HEK293 (cell line): ENCODE results near the gene PIK3C2A.

Experiments
- BCL11B ChIP-seq: fragments of 450-650 bp; formaldehyde crosslinking; IDR thresholded peaks from 2 replicates; pipeline ENCODE4 v1.5.1; 2016; ENCODE audit warnings: low read depth, missing biosample characterization, missing genetic modification characterization
- GLI4 ChIP-seq: fragments of 450-650 bp; formaldehyde crosslinking; IDR thresholded peaks from 2 replicates; pipeline ENCODE4 v1.5.1; 2016; ENCODE audit warnings: missing biosample characterization, missing genetic modification characterization
- HIC1 ChIP-seq: fragments of 450-650 bp; formaldehyde crosslinking; IDR thresholded peaks from 2 replicates; pipeline ENCODE4 v1.5.1; 2016; ENCODE audit warnings: missing biosample characterization, missing genetic modification characterization
- REST ChIP-seq: fragments of 450-650 bp; formaldehyde crosslinking; IDR thresholded peaks from 2 replicates; pipeline ENCODE4 v1.5.1; 2016; ENCODE audit warnings: missing biosample characterization, missing genetic modification characterization
- SP3 ChIP-seq: fragments of 450-650 bp; formaldehyde crosslinking; IDR thresholded peaks from 2 replicates; pipeline ENCODE4 v1.5.1; 2016; ENCODE audit warnings: missing biosample characterization, missing genetic modification characterization
- ZBTB21 ChIP-seq: fragments of 450-650 bp; formaldehyde crosslinking; IDR thresholded peaks from 2 replicates; pipeline ENCODE4 v1.5.1; 2017; ENCODE audit warnings: missing biosample characterization, missing genetic modification characterization
- ZBTB48 ChIP-seq: fragments of 450-650 bp; formaldehyde crosslinking; IDR thresholded peaks from 2 replicates; pipeline ENCODE4 v1.5.1; 2016; ENCODE audit warnings: missing biosample characterization, missing genetic modification characterization
- ZBTB49 ChIP-seq: fragments of 450-650 bp; formaldehyde crosslinking; IDR thresholded peaks from 2 replicates; pipeline ENCODE4 v1.5.1; 2016; ENCODE audit warnings: missing biosample characterization, missing genetic modification characterization, low read depth
- ZBTB6 ChIP-seq: fragments of 450-650 bp; formaldehyde crosslinking; IDR thresholded peaks from 2 replicates; pipeline ENCODE4 v1.5.1; 2017; ENCODE audit warnings: missing biosample characterization, missing genetic modification characterization
- ZBTB7A ChIP-seq: fragments of 450-650 bp; formaldehyde crosslinking; IDR thresholded peaks from 2 replicates; pipeline ENCODE4 v1.5.1; 2016; ENCODE audit warnings: low read depth, missing biosample characterization, missing genetic modification characterization
- ZFP37 ChIP-seq: fragments of 450-650 bp; formaldehyde crosslinking; IDR thresholded peaks from 2 replicates; pipeline ENCODE4 v1.5.1; 2016; ENCODE audit warnings: missing biosample characterization, missing genetic modification characterization
- ZNF16 ChIP-seq: fragments of 450-650 bp; formaldehyde crosslinking; IDR thresholded peaks from 2 replicates; pipeline ENCODE4 v1.5.1; 2016; ENCODE audit warnings: low read depth, missing biosample characterization, missing genetic modification characterization
- ZNF555 ChIP-seq: fragments of 450-650 bp; formaldehyde crosslinking; conservative IDR thresholded peaks from 2 replicates; pipeline ENCODE4 v1.5.1; 2017; ENCODE audit warnings: missing biosample characterization, mild to moderate bottlenecking, missing genetic modification characterization, inconsistent platforms
- ZNF610 ChIP-seq: fragments of 450-650 bp; formaldehyde crosslinking; IDR thresholded peaks from 2 replicates; pipeline ENCODE4 v1.5.1; 2016; ENCODE audit warnings: missing biosample characterization, missing genetic modification characterization, borderline replicate concordance
- ZNF654 ChIP-seq: fragments of 450-650 bp; formaldehyde crosslinking; IDR thresholded peaks from 2 replicates; pipeline ENCODE4 v1.5.1; 2016; ENCODE audit warnings: low read depth, missing biosample characterization, missing genetic modification characterization
- ZNF670 ChIP-seq: fragments of 450-650 bp; formaldehyde crosslinking; IDR thresholded peaks from 2 replicates; pipeline ENCODE4 v1.5.1; 2016; ENCODE audit warnings: missing biosample characterization, missing genetic modification characterization, low read depth
- ZNF837 ChIP-seq: fragments of 450-650 bp; formaldehyde crosslinking; IDR thresholded peaks from 2 replicates; pipeline ENCODE4 v1.5.1; 2016; ENCODE audit warnings: missing biosample characterization, missing genetic modification characterization
- ZSCAN23 ChIP-seq: fragments of 450-650 bp; formaldehyde crosslinking; IDR thresholded peaks from 2 replicates; pipeline ENCODE4 v1.5.1; 2016; ENCODE audit warnings: missing biosample characterization, missing genetic modification characterization
- ZXDB ChIP-seq: fragments of 450-650 bp; formaldehyde crosslinking; IDR thresholded peaks from 2 replicates; pipeline ENCODE4 v1.5.1; 2016; ENCODE audit warnings: missing biosample characterization, missing genetic modification characterization
- TF ChIP-seq, protein P1 (sequence below): fragments of 450-650 bp; formaldehyde crosslinking; IDR thresholded peaks from 2 replicates; pipeline ENCODE4 v1.5.1; 2016; ENCODE audit warnings: missing biosample characterization, missing genetic modification characterization
- TF ChIP-seq, protein P2 (sequence below): fragments of 450-650 bp; formaldehyde crosslinking; IDR thresholded peaks from 2 replicates; pipeline ENCODE4 v1.5.1; 2016; ENCODE audit warnings: missing biosample characterization, missing genetic modification characterization
- TF ChIP-seq, protein P3 (sequence below): fragments of 450-650 bp; formaldehyde crosslinking; IDR thresholded peaks from 2 replicates; pipeline ENCODE4 v1.5.1; 2017; ENCODE audit warnings: missing biosample characterization, missing genetic modification characterization

Gene PIK3C2A

DNA sequence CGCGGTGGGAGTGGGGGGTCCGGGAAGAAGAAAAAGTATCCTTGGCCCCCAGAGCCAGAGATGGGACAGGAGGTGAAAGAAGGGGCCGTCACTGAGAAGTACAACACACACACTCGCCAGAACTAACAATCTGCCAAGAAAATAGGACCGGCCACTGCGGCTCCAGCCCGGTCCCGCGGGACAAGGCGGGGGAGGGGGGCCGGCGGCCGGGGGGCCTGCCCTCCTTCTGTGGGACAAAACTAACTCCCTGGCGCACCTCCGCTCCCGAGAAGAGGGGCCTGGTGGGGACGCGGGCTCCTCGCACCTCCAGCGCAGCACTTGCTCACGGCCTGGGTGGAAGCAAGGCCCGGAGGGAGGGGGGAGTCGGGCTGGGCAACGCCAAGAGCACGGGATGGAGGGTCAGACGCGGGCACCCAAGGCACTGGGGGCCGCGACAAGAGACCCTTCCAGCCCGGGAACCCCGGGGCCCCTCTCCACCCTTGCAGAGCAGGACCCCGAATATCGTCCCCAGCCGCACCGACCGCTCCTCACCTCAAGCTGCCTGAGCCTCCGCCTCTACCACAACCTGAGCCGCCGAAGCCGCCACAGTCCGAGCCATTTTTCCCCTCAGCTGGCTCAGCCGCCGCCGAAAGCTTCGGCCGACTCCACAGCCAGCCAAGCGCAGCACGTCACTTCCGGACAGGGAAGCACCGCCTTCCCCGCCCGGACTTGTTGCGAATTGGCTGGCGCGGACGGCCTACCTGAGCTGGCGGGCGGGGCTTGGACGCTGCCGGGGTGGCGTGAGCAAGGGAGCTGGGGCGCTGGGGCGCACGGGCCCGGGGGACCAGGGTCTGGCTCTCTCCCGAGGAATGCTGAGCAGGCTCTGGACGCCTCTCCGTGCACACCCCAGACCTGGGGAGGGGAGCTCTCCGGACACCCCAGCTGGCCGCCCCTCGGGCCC is at the start of gene PIK3C2A (continued):
- TF ChIP-seq, protein P1, sequence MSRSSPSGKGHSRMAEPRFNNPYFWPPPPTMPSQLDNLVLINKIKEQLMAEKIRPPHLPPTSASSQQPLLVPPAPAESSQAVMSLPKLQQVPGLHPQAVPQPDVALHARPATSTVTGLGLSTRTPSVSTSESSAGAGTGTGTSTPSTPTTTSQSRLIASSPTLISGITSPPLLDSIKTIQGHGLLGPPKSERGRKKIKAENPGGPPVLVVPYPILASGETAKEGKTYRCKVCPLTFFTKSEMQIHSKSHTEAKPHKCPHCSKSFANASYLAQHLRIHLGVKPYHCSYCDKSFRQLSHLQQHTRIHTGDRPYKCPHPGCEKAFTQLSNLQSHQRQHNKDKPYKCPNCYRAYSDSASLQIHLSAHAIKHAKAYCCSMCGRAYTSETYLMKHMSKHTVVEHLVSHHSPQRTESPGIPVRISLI (tag by site-specific recombination): no peak
- TF ChIP-seq ZNF670 (no peak), SP3 (tag by site-specific recombination) (peak; percentile 57), ZBTB7A (no peak), ZFP37 (peak; percentile 30; the same call in 1 of the 2 replicates), ZNF654 (tag by site-specific recombination) (no peak), ZNF610 (tag by site-specific recombination) (no peak), ZBTB49 (tag by site-specific recombination) (no peak), ZNF837 (tag by site-specific recombination) (no peak), GLI4 (tag by site-specific recombination) (no peak), ZBTB6 (tag by site-specific recombination) (0 out of 2 replicates have a peak, but pooled peaks have one; percentile 21), ZSCAN23 (0 out of 2 replicates have a peak, but pooled peaks have one; percentile 56), HIC1 (tag by site-specific recombination) (peak; percentile 58), ZBTB21 (peak; percentile 41; the same call in 1 of the 2 replicates), ZNF555 (no peak), ZXDB (tag by site-specific recombination) (peak; percentile 72; the same call in 1 of the 2 replicates), ZBTB48 (tag by site-specific recombination) (peak; percentile 97), ZNF16 (tag by site-specific recombination) (no peak), REST (tag by site-specific recombination) (no peak), BCL11B (tag by site-specific recombination) (no peak; the same call in 1 of the 2 replicates)
- TF ChIP-seq, protein P2, sequence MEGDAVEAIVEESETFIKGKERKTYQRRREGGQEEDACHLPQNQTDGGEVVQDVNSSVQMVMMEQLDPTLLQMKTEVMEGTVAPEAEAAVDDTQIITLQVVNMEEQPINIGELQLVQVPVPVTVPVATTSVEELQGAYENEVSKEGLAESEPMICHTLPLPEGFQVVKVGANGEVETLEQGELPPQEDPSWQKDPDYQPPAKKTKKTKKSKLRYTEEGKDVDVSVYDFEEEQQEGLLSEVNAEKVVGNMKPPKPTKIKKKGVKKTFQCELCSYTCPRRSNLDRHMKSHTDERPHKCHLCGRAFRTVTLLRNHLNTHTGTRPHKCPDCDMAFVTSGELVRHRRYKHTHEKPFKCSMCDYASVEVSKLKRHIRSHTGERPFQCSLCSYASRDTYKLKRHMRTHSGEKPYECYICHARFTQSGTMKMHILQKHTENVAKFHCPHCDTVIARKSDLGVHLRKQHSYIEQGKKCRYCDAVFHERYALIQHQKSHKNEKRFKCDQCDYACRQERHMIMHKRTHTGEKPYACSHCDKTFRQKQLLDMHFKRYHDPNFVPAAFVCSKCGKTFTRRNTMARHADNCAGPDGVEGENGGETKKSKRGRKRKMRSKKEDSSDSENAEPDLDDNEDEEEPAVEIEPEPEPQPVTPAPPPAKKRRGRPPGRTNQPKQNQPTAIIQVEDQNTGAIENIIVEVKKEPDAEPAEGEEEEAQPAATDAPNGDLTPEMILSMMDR (tag by site-specific recombination): no peak
- TF ChIP-seq, protein P3, sequence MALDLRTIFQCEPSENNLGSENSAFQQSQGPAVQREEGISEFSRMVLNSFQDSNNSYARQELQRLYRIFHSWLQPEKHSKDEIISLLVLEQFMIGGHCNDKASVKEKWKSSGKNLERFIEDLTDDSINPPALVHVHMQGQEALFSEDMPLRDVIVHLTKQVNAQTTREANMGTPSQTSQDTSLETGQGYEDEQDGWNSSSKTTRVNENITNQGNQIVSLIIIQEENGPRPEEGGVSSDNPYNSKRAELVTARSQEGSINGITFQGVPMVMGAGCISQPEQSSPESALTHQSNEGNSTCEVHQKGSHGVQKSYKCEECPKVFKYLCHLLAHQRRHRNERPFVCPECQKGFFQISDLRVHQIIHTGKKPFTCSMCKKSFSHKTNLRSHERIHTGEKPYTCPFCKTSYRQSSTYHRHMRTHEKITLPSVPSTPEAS (tag by site-specific recombination): no peak
